ENCODE measurements around the gene FBXO44.

The FBXO44 gene

DNA sequence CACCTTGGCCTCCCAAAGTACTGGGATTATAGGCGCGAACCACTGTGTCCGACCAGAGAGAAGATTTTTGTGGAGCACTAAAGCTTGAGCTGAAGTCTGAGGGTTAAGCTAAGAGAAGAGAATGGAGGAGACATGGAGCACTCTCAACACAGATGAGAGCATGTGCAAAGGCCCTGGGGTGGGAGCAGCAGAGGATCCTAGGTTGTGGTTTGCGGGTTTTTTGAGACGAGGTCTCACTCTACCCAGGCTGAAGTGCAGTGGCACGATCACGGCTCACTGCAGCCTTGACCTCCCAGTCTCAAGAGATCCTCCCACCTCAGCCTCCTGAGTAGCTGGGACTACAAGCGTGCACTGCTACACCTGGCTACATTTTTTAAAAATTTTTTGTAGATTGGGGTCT lies 31.0 kb upstream of the FBXO44 start:
- H3K4me3 ChIP-seq (ENCODE audit: low read depth, low read length): no peak overlapping the region
- TF ChIP-seq, protein P1, sequence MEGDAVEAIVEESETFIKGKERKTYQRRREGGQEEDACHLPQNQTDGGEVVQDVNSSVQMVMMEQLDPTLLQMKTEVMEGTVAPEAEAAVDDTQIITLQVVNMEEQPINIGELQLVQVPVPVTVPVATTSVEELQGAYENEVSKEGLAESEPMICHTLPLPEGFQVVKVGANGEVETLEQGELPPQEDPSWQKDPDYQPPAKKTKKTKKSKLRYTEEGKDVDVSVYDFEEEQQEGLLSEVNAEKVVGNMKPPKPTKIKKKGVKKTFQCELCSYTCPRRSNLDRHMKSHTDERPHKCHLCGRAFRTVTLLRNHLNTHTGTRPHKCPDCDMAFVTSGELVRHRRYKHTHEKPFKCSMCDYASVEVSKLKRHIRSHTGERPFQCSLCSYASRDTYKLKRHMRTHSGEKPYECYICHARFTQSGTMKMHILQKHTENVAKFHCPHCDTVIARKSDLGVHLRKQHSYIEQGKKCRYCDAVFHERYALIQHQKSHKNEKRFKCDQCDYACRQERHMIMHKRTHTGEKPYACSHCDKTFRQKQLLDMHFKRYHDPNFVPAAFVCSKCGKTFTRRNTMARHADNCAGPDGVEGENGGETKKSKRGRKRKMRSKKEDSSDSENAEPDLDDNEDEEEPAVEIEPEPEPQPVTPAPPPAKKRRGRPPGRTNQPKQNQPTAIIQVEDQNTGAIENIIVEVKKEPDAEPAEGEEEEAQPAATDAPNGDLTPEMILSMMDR (IDR thresholded peaks at IDR 0.05; ENCODE audit: low read depth, low read length): no peak

DNA sequence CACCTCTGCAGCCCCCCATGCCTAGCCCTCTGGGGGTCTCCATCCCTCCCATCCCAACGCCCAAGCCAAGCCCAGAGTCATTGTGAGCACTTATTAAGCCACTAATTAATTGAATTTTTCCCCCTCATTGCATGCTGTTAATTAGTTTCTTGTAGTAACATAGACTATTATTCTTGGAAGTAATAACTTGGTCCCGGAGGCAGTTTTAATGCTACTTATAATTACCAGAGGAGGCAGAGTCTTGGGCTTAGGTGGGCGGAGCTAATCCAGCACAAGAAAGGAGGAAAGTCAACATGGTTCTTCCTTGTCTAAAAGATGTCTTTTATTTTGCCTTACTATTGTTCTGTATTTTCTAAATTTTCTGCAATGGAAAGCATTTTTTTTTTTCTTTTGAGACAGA lies 28.1 kb upstream of the FBXO44 start:
- TF ChIP-seq, protein P1 (IDR thresholded peaks at IDR 0.05; ENCODE audit: low read depth, low read length): no peak
- H3K4me3 ChIP-seq (ENCODE audit: low read depth, low read length): no peak overlapping the region

- TF ChIP-seq, protein P1 (IDR thresholded peaks at IDR 0.05; ENCODE audit: low read depth, low read length): no peak
- no peak overlapping the region for H3K4me3 ChIP-seq (ENCODE audit: low read depth, low read length)
These were observed 25.9 kb upstream of the FBXO44 start for GRCh38 chr1:11628767-11629166.

GRCh38 chr1:11629184-11630016 lies 25.3 kb upstream of the FBXO44 start:
- TF ChIP-seq, protein P1 (IDR thresholded peaks at IDR 0.05; ENCODE audit: low read depth, low read length): no peak
- no peak overlapping the region for H3K4me3 ChIP-seq (ENCODE audit: low read depth, low read length)

DNA sequence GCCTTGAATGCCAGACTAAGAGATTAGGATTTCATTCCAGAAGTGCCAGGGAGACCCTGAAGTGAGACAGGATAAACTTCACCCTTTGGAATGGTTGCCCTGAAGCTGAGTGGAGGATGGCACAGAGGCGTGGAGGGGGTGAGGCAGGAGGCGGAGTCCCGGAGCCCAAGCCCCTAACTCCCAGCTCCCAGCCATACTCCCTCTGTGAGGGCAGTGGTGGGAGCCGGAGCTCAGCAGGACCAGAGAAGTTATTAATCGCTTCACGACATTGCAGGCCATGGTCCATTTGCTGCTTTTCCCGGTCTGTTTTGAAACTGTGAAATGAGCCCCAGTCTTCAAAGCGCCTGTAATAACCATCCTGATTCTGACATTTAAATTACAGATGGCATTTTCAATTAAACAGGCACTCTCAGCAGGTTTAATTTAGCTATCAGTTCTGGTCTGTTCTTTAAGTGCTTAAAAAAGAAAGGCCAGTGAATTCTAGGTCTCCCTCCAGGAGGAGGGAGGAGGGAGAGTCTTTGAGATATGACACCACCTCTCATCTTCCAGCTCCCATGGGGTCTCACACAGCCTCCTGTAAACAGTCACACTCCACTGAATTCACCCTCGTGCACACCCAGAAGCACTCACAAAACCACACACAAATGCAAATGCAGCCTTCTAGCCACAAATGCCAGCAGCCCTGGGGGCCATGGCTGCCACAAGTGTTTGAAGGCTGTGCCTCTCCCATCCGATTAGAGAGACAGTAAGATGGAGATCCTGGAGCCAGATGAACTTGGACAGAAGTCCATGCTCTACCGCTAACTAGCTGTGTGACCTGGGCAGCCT lies 20.1 kb upstream of the FBXO44 start:
- H3K4me3 ChIP-seq (ENCODE audit: low read depth, low read length): no peak overlapping the region
- TF ChIP-seq, protein P1 (IDR thresholded peaks at IDR 0.05; ENCODE audit: low read depth, low read length): no peak

- no peak overlapping the region for H3K4me3 ChIP-seq (ENCODE audit: low read depth, low read length)
- TF ChIP-seq, protein P1 (IDR thresholded peaks at IDR 0.05; ENCODE audit: low read depth, low read length): no peak
These were observed 16.6 kb upstream of the FBXO44 start for GRCh38 chr1:11638121-11638520.

- TF ChIP-seq, protein P1 (IDR thresholded peaks at IDR 0.05; ENCODE audit: low read depth, low read length): no peak
- no peak overlapping the region for H3K4me3 ChIP-seq (ENCODE audit: low read depth, low read length)
These were observed 15.3 kb upstream of the FBXO44 start for GRCh38 chr1:11639372-11639771.

All from WI38 (cell line).